Measurements from ENCODE around the gene PSMD8.
"Not testable (repeated sequence)": the region's sequence is repeated elsewhere in the genome, so short reads cannot be mapped to it uniquely, and the experiment has no call there.

The PSMD8 gene

GRCh38 chr19:38401148-38401547, 26.8 kb downstream of the PSMD8 start:
- no peak for DNase-seq
- in situ Hi-C loops (cut with MboI; ENCODE audit: low pct_unique_long_range_greater_than_20kb, low sequenced_read_pairs) = no loop called here

GRCh38 chr19:38402623-38402966, 28.2 kb downstream of the PSMD8 start:
- DNase-seq = no peak
- in situ Hi-C loops (cut with MboI; ENCODE audit: low pct_unique_long_range_greater_than_20kb, low sequenced_read_pairs) = no loop called here

- in situ Hi-C loops (cut with MboI; ENCODE audit: low pct_unique_long_range_greater_than_20kb, low sequenced_read_pairs) = no loop called here
- peak; percentile 99 for DNase-seq
Observed at GRCh38 chr19:38402967-38403674, 28.8 kb downstream of the PSMD8 start, which contains the start of gene FAM98C. Gene FAM98C (plus strand): TSS chr19:38403093. CDS start chr19:38403154, 61 bp downstream.

- in situ Hi-C loops (cut with MboI; ENCODE audit: low pct_unique_long_range_greater_than_20kb, low sequenced_read_pairs) = no loop called here
- no peak for DNase-seq
Observed at GRCh38 chr19:38404858-38405257, 30.5 kb downstream of the PSMD8 start.

- in situ Hi-C loops (cut with MboI; ENCODE audit: low pct_unique_long_range_greater_than_20kb, low sequenced_read_pairs) = no loop called here
- DNase-seq = no peak
Observed at GRCh38 chr19:38405276-38405675, 30.9 kb downstream of the PSMD8 start.

- in situ Hi-C loops (cut with MboI; ENCODE audit: low pct_unique_long_range_greater_than_20kb, low sequenced_read_pairs) = no loop called here
- DNase-seq = no peak
Observed at GRCh38 chr19:38409631-38410133, 35.3 kb downstream of the PSMD8 start.

- DNase-seq; in situ Hi-C loops (cut with MboI; ENCODE audit: low pct_unique_long_range_greater_than_20kb, low sequenced_read_pairs): not testable (repeated sequence)
Observed at GRCh38 chr19:38410407-38410806, 36.0 kb downstream of the PSMD8 start.

GRCh38 chr19:38411041-38411712, 36.8 kb downstream of the PSMD8 start:
- no peak for DNase-seq
- in situ Hi-C loops (cut with MboI; ENCODE audit: low pct_unique_long_range_greater_than_20kb, low sequenced_read_pairs) = no loop called here

GRCh38 chr19:38411898-38412297, 37.5 kb downstream of the PSMD8 start:
- DNase-seq; in situ Hi-C loops (cut with MboI; ENCODE audit: low pct_unique_long_range_greater_than_20kb, low sequenced_read_pairs): not testable (repeated sequence)

GRCh38 chr19:38412491-38412890, 38.1 kb downstream of the PSMD8 start:
- in situ Hi-C loops (cut with MboI; ENCODE audit: low pct_unique_long_range_greater_than_20kb, low sequenced_read_pairs) = no loop called here
- DNase-seq = no peak

GRCh38 chr19:38412961-38413360, 38.6 kb downstream of the PSMD8 start:
- in situ Hi-C loops (cut with MboI; ENCODE audit: low pct_unique_long_range_greater_than_20kb, low sequenced_read_pairs) = no loop called here
- no peak for DNase-seq

- no peak for DNase-seq
- in situ Hi-C loops (cut with MboI; ENCODE audit: low pct_unique_long_range_greater_than_20kb, low sequenced_read_pairs) = no loop called here
Observed at GRCh38 chr19:38413416-38413815, 39.0 kb downstream of the PSMD8 start.

GRCh38 chr19:38417146-38417543, 42.8 kb downstream of the PSMD8 start:
- no peak for DNase-seq
- in situ Hi-C loops (cut with MboI; ENCODE audit: low pct_unique_long_range_greater_than_20kb, low sequenced_read_pairs) = no loop called here

- DNase-seq = peak; percentile 85
- in situ Hi-C loops (cut with MboI; ENCODE audit: low pct_unique_long_range_greater_than_20kb, low sequenced_read_pairs) = no loop called here
Observed at GRCh38 chr19:38417544-38418506, 43.5 kb downstream of the PSMD8 start.

GRCh38 chr19:38420935-38421334, 46.6 kb downstream of the PSMD8 start:
- DNase-seq = no peak
- in situ Hi-C loops (cut with MboI; ENCODE audit: low pct_unique_long_range_greater_than_20kb, low sequenced_read_pairs) = no loop called here

GRCh38 chr19:38421856-38422255, 47.5 kb downstream of the PSMD8 start:
- in situ Hi-C loops (cut with MboI; ENCODE audit: low pct_unique_long_range_greater_than_20kb, low sequenced_read_pairs) = no loop called here
- no peak for DNase-seq

GRCh38 chr19:38422438-38422837, 48.1 kb downstream of the PSMD8 start:
- DNase-seq = no peak
- in situ Hi-C loops (cut with MboI; ENCODE audit: low pct_unique_long_range_greater_than_20kb, low sequenced_read_pairs) = no loop called here

GRCh38 chr19:38424272-38424671, 49.9 kb downstream of the PSMD8 start:
- in situ Hi-C loops (cut with MboI; ENCODE audit: low pct_unique_long_range_greater_than_20kb, low sequenced_read_pairs) = no loop called here
- no peak for DNase-seq

GRCh38 chr19:38425222-38425809, 50.9 kb downstream of the PSMD8 start:
- in situ Hi-C loops (cut with MboI; ENCODE audit: low pct_unique_long_range_greater_than_20kb, low sequenced_read_pairs) = no loop called here
- DNase-seq = no peak

Measured in KBM-7 (cell line).